Activated CD8-positive, alpha-beta memory T cell treated with anti-CD3 and anti-CD28 coated beads, Interleukin-2, amount 10 ng/mL, durations not matched to agents 7 days and 5 days (primary cell): Measurements from ENCODE around the gene KCTD16. TPM values are rescaled to one million over a fixed set of nuclear protein-coding genes. Genes with fewer than 3 reads are reported as not detected.

Experiments used
- ATAC-seq: fragments of 150-1000 bp; cut with Tn5 transposase; one replicate; pipeline ENCODE4 v1.10.0; 2021; ENCODE audit warnings: moderate library complexity
- CTCF ChIA-PET: fragments of 350-600 bp; sonication (Branson Sonifier 250); formaldehyde crosslinking; loops from one replicate; lab custom pipeline; 2021; ENCODE audit warnings: antibody characterized with exemption; lab: Charles Lee
- DNase-seq: peaks from one replicate; pipeline ENCODE4 v3.0.0-alpha.2; 2020
- H3K27ac Mint-ChIP-seq: one replicate; pipeline ENCODE4 v1.8.0; 2021; ENCODE audit warnings: mild to moderate bottlenecking, mixed read lengths
- H3K27me3 Mint-ChIP-seq: one replicate; pipeline ENCODE4 v1.8.0; 2021; ENCODE audit warnings: mixed read lengths
- H3K36me3 Mint-ChIP-seq: one replicate; pipeline ENCODE4 v1.8.0; 2021; ENCODE audit warnings: mild to moderate bottlenecking, mixed read lengths
- H3K4me1 Mint-ChIP-seq: one replicate; pipeline ENCODE4 v1.8.0; 2021; ENCODE audit warnings: mixed read lengths
- H3K4me3 Mint-ChIP-seq: one replicate; pipeline ENCODE4 v1.8.0; 2021; ENCODE audit warnings: mild to moderate bottlenecking, moderate library complexity, mixed read lengths
- H3K9me3 Mint-ChIP-seq: one replicate; pipeline ENCODE4 v1.8.0; 2022; ENCODE audit warnings: low read depth, mixed read lengths
- total RNA-seq, 2 experiments: library from RNA; stranded (reverse); gene quantifications; one replicate each; pipeline ENCODE4 v1.2.3, GENCODE V29; 2021

Gene KCTD16
- total RNA-seq, 2 experiments from 2014 or later, result 0.12 to 0.19 TPM

DNA sequence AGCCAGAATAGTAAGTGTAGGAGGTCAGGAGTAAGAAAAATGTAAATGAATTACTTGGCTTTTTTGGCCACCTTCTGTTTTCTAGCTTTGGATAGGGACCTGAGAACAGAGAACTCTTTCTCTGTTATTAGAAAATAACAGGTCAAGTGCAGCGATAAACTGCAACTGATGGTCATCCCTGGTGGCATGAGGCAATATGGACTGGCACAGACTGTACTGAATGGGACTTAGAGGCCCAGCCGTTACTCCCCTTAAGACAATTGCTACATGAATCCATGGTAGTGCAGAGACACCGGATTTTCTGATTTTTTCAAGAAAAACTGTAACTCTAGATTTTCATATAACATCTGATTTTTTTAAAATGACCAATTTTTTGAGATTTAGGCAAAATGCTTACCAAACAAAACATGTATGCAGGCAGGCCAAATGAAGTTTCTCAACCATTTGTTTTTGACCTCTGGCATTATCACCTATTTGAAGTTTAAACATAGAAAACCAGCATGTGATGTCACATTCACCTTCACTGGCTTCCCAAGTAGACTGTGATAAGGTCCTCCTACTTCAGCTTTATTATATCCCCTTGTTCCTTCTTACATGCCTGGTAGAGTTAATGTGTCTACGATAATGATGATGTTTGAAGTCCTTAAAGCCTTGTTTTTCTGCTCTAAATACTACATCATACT, 262.6 kb downstream of the KCTD16 start:
- no peak for ATAC-seq
- H3K36me3 Mint-ChIP-seq, result no peaks in the 10 kb centered on the region
- no peak overlapping the region for H3K4me3 Mint-ChIP-seq
- H3K9me3 Mint-ChIP-seq, result peaks cover 2% of the 10 kb centered on the region
- no peaks in the 10 kb centered on the region for H3K27me3 Mint-ChIP-seq
- H3K27ac Mint-ChIP-seq, result no peak overlapping the region
- CTCF ChIA-PET, result no interaction called here
- DNase-seq, result no peak
- H3K4me1 Mint-ChIP-seq, result no peaks in the 10 kb centered on the region

DNA sequence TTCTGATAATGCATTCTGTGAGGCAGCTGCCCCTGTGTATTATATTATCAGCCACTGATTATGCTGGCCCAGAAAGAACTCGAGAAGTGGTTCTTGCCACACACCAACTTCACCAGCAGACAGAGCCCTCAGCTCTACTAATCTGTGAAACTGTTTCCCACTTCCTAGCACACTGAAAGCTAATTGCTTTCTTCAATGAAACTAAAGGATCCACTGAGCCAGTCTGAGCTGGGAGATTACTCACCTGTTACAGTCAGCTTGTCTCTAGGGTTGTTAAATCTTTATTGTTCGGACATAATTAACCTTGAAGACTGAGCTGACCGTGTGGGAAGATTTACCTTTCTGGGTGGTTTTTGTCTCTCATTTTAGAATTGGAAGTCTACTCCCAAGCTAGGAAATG, 263.2 kb downstream of the KCTD16 start:
- no peak for DNase-seq
- Mint-ChIP-seq H3K9me3 (peaks cover 2% of the 10 kb centered on the region), H3K36me3 (no peaks in the 10 kb centered on the region), H3K4me3 (no peak overlapping the region), H3K27me3 (no peaks in the 10 kb centered on the region), H3K4me1 (no peaks in the 10 kb centered on the region), H3K27ac (no peak overlapping the region)
- ATAC-seq, result no peak
- CTCF ChIA-PET, result no interaction called here

DNA sequence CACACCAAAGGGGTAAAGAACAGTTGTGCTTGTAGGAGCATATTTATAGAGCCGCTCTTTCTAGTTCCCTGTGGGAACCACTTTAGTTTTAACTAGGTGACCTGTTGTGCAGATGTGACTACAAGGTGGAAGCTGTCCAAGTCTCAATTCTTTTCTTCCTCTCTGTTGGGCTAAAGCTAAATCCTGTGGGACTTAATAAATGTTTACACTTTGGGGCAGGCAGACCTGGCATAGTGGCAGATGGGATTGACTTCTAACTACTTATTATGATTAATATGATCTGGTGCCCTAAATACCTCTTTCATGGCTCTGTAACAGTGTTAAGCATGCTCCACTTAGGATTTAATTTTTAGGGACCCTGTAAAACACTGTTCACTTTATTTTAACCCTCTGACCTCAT, 265.3 kb downstream of the KCTD16 start:
- H3K27me3 Mint-ChIP-seq, result no peaks in the 10 kb centered on the region
- H3K4me1 Mint-ChIP-seq, result no peaks in the 10 kb centered on the region
- no peak overlapping the region for H3K27ac Mint-ChIP-seq
- no peaks in the 10 kb centered on the region for H3K36me3 Mint-ChIP-seq
- peaks cover 2% of the 10 kb centered on the region for H3K9me3 Mint-ChIP-seq
- DNase-seq (no peak), ATAC-seq (no peak)
- CTCF ChIA-PET, result no interaction called here
- no peak overlapping the region for H3K4me3 Mint-ChIP-seq

DNA sequence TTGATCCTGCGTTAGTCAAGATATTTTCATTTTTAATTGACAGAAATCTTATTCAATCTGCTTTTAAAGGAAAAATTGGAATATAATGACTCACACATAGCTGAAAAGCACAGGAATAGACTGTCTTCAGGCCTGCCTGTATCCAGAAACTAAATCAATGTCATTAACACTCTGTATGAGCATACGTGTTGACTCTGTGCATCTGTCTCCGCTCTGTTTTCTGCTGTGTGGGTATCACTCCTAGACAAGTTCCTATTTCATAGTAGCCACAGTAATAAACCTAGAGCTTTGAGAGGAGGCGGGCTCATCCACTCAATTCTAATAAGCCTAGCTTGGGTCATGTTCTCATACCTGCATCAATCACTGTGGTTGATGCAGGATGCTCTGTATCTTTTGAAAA, 267.6 kb downstream of the KCTD16 start:
- CTCF ChIA-PET, result no interaction called here
- no peak for DNase-seq
- Mint-ChIP-seq H3K4me1 (no peaks in the 10 kb centered on the region), H3K9me3 (peaks cover 6% of the 10 kb centered on the region), H3K27me3 (no peaks in the 10 kb centered on the region), H3K4me3 (no peak overlapping the region), H3K36me3 (no peaks in the 10 kb centered on the region), H3K27ac (no peak overlapping the region)
- no peak for ATAC-seq

DNA sequence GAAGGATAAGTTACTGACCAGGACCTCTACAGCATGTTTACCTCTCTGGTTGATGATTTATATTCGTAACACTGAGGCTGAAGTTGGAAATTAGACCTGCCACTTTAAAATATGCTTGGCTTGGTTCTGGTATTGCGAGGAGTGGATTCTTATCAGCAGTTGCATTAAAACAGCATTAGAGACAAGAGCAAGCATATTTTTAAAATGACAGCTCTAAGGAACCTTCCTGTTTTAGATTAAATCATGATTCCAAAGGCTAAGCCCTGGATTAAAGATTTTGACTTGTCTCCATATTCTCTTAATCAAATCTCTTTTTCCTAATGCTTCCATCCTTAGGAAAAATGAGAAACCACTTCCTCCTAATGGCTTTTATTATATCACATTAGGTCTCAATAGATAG, 277.8 kb downstream of the KCTD16 start:
- no peak overlapping the region for H3K27ac Mint-ChIP-seq
- CTCF ChIA-PET, result no interaction called here
- ATAC-seq, result no peak
- DNase-seq, result no peak
- H3K36me3 Mint-ChIP-seq, result no peaks in the 10 kb centered on the region
- no peak overlapping the region for H3K4me3 Mint-ChIP-seq
- no peaks in the 10 kb centered on the region for H3K27me3 Mint-ChIP-seq
- no peaks in the 10 kb centered on the region for H3K4me1 Mint-ChIP-seq
- no peaks in the 10 kb centered on the region for H3K9me3 Mint-ChIP-seq

DNA sequence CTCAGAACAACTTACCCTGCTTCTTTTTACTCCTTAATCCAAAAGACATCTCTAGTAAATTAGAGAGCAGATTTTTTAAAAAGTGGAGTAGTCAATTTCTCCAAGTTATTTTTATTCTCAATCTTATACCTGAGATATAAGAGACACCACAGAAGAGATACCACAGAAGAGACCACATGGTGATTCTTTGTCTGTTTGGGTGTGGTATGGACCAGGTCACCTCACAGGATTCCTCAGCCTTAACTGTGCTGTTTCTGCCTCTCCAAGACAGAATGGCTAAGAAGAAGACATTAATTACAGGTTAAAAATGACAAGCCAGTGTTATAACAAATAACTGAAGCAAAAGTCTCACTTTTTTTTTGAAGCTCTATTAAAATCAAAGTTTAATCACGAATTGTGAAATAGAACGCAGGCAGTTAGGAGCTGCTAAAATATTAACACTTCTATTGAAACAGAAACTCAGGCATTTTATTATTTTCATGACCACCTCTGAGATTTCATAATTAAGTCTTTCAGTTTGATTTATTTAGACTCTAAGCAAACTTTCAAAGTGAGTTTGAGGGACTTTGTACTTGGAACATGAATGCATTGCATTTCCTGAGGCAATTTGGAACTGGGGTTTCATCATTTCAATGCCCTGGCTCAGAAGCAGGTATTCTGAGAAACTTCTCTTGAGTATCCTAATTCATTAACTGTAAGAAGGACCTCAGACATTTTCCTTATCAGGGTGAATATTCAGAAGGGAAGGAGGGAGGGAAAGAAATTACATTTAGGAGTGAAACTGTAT, 280.7 kb downstream of the KCTD16 start:
- DNase-seq (no peak), ATAC-seq (no peak)
- peaks cover 2% of the 10 kb centered on the region for H3K9me3 Mint-ChIP-seq
- H3K4me1 Mint-ChIP-seq, result no peaks in the 10 kb centered on the region
- no peaks in the 10 kb centered on the region for H3K27me3 Mint-ChIP-seq
- H3K36me3 Mint-ChIP-seq, result no peaks in the 10 kb centered on the region
- no peak overlapping the region for H3K4me3 Mint-ChIP-seq
- no peak overlapping the region for H3K27ac Mint-ChIP-seq
- CTCF ChIA-PET, result no interaction called here

DNA sequence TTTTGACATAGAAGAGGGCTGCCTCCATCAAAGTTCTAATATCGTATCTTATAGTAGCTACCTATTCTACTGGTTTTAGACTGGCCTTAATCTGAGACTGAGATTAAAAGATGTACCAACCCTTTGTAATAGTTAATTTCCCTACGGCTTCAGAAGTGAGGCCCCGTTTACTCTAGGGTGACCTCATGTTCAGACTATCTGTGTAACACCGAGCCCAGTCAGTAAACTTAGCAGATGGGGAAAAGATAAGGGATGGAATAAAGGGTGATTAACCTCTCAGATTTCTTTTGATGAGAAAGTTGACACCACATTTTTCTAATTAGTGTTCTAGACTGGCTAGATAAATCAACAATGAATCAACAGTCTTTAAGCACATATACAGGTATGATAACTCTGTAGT, 283.1 kb downstream of the KCTD16 start:
- Mint-ChIP-seq H3K4me1 (no peaks in the 10 kb centered on the region), H3K36me3 (no peaks in the 10 kb centered on the region), H3K27ac (no peak overlapping the region), H3K9me3 (peaks cover 2% of the 10 kb centered on the region), H3K4me3 (no peak overlapping the region), H3K27me3 (no peaks in the 10 kb centered on the region)
- no peak for ATAC-seq
- CTCF ChIA-PET, result no interaction called here
- no peak for DNase-seq

DNA sequence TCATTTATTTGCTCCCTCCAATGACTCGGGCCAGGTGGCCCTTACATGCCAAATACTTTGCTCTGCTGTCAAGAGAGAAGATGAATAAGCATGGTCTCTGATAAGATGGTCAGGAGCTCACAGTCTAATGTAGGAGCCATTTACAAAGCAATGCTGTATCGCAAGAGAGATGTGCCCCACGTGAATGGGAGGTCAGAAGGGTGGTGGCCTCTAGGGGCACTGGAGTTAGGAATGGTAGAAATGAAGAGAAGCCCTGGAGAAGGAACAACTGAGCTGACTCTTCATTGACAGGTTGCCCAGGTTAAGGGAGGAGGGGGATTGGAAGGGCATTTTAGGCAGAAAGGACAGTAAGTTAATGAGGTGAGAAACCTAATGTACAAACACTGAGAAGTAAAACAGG, 286.5 kb downstream of the KCTD16 start:
- Mint-ChIP-seq H3K9me3 (peaks cover 4% of the 10 kb centered on the region), H3K27ac (no peak overlapping the region), H3K36me3 (no peaks in the 10 kb centered on the region), H3K4me3 (no peak overlapping the region), H3K4me1 (no peaks in the 10 kb centered on the region), H3K27me3 (no peaks in the 10 kb centered on the region)
- DNase-seq, result no peak
- no peak for ATAC-seq
- CTCF ChIA-PET, result no interaction called here

DNA sequence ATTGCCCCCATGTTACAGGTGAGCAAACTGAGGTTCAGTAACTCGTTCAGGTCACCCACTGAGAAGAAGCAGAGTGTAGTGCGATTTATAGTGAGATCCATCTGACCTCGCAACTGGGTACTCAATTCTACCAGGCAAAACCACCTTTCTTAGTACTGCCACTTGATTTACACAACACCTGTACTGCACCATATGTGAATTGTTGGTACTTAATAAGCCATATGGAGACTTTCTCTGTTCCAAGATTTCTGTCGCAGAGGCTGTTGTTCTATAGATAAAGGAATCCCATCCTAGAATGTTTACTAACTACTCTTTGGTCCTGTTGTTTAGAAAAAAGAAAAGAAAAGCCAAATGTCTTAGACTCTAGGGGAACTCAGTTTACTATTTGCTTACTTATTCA, 287.5 kb downstream of the KCTD16 start:
- ATAC-seq, result no peak
- H3K27ac Mint-ChIP-seq, result no peak overlapping the region
- H3K9me3 Mint-ChIP-seq, result peaks cover 4% of the 10 kb centered on the region

DNA sequence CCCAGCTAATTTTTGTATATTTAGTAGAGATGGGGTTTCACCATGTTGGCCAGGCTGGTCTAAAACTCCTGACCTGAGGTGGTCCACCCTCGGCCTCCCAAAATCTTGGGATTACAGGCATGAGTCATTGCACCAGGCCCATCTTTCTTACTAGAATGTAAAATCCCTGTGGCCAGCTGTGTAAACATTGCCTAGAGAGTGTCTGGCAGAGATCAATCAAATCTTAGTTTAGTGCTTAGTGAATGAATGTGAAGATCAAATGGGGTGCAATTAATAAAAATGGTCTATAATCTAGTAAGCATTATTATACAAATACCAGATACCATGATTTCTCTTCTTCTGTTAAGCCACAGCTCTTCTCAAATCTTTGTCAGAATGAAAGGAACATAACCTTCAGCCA, 289.9 kb downstream of the KCTD16 start:
- Mint-ChIP-seq H3K4me1 (no peaks in the 10 kb centered on the region), H3K36me3 (no peaks in the 10 kb centered on the region), H3K4me3 (no peak overlapping the region), H3K9me3 (peaks cover 5% of the 10 kb centered on the region), H3K27me3 (no peaks in the 10 kb centered on the region), H3K27ac (no peak overlapping the region)
- DNase-seq, result no peak
- no peak for ATAC-seq
- CTCF ChIA-PET, result no interaction called here

More for the DNA sequence above, 287.5 kb downstream of the KCTD16 start:
- Mint-ChIP-seq H3K4me1 (no peaks in the 10 kb centered on the region), H3K36me3 (no peaks in the 10 kb centered on the region), H3K27me3 (no peaks in the 10 kb centered on the region), H3K4me3 (no peak overlapping the region)
- CTCF ChIA-PET, result no interaction called here
- DNase-seq, result no peak

DNA sequence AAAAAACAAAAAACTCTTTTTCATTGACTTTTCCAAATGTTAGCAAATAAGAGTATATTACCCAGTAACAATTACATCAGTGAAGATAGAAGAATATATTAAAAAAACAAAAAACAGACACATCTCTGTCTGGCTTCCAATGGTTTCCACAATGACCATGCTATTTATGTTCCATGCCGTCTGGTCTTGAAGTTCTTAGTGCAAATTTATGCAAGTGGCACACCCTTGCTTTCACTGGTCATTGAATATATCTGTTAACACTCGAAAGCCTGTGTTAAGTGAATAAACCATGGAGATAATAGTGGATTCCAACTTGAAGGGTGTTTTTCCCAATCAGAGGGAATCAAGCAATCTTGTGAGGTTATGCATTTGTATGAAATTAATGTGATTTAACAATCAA, 291.9 kb downstream of the KCTD16 start:
- Mint-ChIP-seq H3K4me3 (no peak overlapping the region), H3K27ac (no peak overlapping the region)
- no peak for ATAC-seq

DNA sequence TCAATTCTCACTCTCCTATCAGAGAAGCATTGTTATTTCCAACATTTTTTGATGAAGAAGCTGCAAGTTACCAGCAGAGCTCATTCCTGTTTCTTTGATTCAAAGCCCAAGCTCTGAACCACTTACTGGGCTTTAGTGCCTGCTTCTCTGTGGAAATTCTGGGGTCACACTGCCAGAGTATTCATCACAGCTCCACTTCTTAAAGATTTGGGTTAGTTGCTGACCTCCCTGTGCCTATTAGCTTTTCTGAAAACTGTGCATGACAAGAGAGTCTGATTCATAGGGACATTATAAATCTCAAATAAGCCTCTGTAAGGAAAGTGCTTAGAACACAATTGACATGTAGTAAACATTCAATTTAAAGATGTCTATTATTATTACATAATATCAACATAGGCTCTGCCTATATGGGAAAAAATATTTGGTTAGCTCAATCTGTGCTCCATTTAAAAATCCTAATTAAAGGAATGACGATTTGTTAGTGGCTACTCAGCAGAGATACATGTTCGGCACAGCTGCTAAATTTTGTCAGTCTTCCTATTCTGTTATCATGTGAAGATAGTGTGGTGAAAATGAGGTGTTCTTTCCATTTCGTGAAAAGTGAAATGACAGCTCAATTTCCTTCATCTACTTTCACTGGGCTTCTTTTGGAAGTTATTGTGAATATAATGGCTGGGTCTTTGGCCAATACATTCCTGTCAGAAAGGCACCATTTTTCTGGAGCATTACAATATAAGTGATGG, 293.0 kb downstream of the KCTD16 start:
- H3K4me1 Mint-ChIP-seq, result no peaks in the 10 kb centered on the region
- no peaks in the 10 kb centered on the region for H3K36me3 Mint-ChIP-seq
- H3K9me3 Mint-ChIP-seq, result peaks cover 7% of the 10 kb centered on the region
- no peak for ATAC-seq
- no peak overlapping the region for H3K27ac Mint-ChIP-seq
- no peak for DNase-seq
- no peak overlapping the region for H3K4me3 Mint-ChIP-seq
- no peaks in the 10 kb centered on the region for H3K27me3 Mint-ChIP-seq
- CTCF ChIA-PET, result no interaction called here

More for the DNA sequence above, 291.9 kb downstream of the KCTD16 start:
- CTCF ChIA-PET, result no interaction called here
- DNase-seq, result no peak
- no peaks in the 10 kb centered on the region for H3K4me1 Mint-ChIP-seq
- peaks cover 5% of the 10 kb centered on the region for H3K9me3 Mint-ChIP-seq
- no peaks in the 10 kb centered on the region for H3K27me3 Mint-ChIP-seq
- H3K36me3 Mint-ChIP-seq, result no peaks in the 10 kb centered on the region

DNA sequence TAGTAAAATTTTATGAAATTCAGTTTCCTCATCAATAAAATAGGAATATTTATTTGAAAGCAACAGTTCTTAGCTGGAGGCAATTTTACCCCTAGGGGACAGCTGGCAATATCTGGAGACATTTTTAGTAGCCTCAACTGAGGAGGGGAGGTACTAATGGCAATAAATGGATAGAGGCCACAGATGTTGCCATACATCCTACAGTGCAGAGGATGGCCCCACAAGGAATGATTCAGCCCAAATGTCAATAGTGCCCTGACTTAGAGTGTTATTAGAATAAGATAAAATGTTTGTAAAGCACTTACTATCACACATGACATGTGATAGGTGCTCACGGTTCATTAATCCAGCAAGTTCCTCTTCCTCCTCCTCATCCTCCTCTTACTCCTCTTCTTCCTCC, 293.6 kb downstream of the KCTD16 start:
- no peaks in the 10 kb centered on the region for H3K4me1 Mint-ChIP-seq
- no peak for ATAC-seq
- no peaks in the 10 kb centered on the region for H3K27me3 Mint-ChIP-seq
- no peak overlapping the region for H3K27ac Mint-ChIP-seq
- H3K36me3 Mint-ChIP-seq, result no peaks in the 10 kb centered on the region
- no peak overlapping the region for H3K4me3 Mint-ChIP-seq
- CTCF ChIA-PET, result no interaction called here
- H3K9me3 Mint-ChIP-seq, result peaks cover 7% of the 10 kb centered on the region
- DNase-seq, result no peak

DNA sequence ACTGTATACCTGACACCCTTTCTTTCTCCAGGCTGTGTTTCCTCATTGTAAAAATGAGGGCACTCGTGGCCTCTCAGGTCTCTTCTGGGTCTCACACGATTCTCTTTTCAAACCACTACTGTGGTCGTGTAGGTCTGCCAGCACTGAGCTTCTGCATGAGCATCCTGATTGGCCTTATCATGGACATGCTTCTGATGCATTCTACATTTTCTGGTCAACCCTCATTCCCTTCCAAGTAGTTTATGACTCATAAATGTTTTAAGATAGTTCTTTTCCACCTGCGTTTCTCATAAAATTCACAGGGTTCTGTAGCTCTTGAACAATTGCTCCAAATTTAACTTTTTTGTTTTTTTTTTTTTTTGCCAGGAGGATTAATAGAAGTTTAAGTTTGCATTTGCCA, 294.8 kb downstream of the KCTD16 start:
- CTCF ChIA-PET, result no interaction called here
- no peak for ATAC-seq
- no peak for DNase-seq
- peaks cover 7% of the 10 kb centered on the region for H3K9me3 Mint-ChIP-seq
- H3K27me3 Mint-ChIP-seq, result no peaks in the 10 kb centered on the region
- no peaks in the 10 kb centered on the region for H3K4me1 Mint-ChIP-seq
- H3K36me3 Mint-ChIP-seq, result no peaks in the 10 kb centered on the region
- H3K4me3 Mint-ChIP-seq, result no peak overlapping the region
- no peak overlapping the region for H3K27ac Mint-ChIP-seq
